ENCODE data around the gene DUX4. TPM values are rescaled to one million over a fixed set of nuclear protein-coding genes. Genes with fewer than 3 reads are reported as not detected.
"Not testable (repeated sequence)": the region's sequence is repeated elsewhere in the genome, so short reads cannot be mapped to it uniquely, and the experiment has no call there.

DUX4 gene
- total RNA-seq (2021; fragmentation: NEBNext Ultra II Directional; extraction: Animal tissue kit (Norgen Biotek cat#: 25700)): not detected in 2 replicates
- not detected in 2 replicates for polyA plus RNA-seq (2011; rRNA removed)
- polyA plus RNA-seq (2011; cell fraction: cytosol; rRNA removed): not detected
- polyA plus RNA-seq (2011; cell fraction: nucleus; rRNA removed): not detected
- polyA plus RNA-seq (2012, experiment 1 of 2): not detected in 4 replicates
- polyA plus RNA-seq (2012, experiment 2 of 2): not detected
- not detected for polyA plus RNA-seq (2013, experiment 1 of 2)
- not detected for polyA plus RNA-seq (2013, experiment 2 of 2)
- not detected in 2 replicates for polyA minus RNA-seq (2011; rRNA and poly(A)+ RNA removed)
- not detected for polyA minus RNA-seq (2011; cell fraction: cytosol; rRNA and poly(A)+ RNA removed)
- not detected for polyA minus RNA-seq (2011; cell fraction: nucleus; rRNA and poly(A)+ RNA removed)
- long read RNA-seq, experiment 1: 0 reads
- long read RNA-seq, experiment 2: 0 reads

- H4K8ac ChIP-seq (ENCODE audit: extremely low read depth, insufficient read depth, low read length); H3K23ac ChIP-seq (ENCODE audit: insufficient read length); H4K20me1 ChIP-seq (replicated peaks in 1 of 2; ENCODE audit: control insufficient read depth in 1 of 2, insufficient read depth in 2 of 2, low read length in 2 of 2); H3K4me3 ChIP-seq (ENCODE audit: extremely low read depth in 1 of 4, insufficient read depth in 2 of 4, low read depth in 3 of 4, low read length in 4 of 4); H2BK5ac ChIP-seq (ENCODE audit: low read depth, low read length); H3K4me1 ChIP-seq (replicated peaks in 1 of 4; ENCODE audit: control insufficient read depth in 3 of 4, insufficient read depth in 4 of 4, low read length in 3 of 4); H2BK20ac ChIP-seq (ENCODE audit: low read length); POLR2A ChIA-PET (ENCODE audit: partially characterized antibody); H4K5ac ChIP-seq (ENCODE audit: insufficient read length, low read depth, low read length); H3K18ac ChIP-seq (ENCODE audit: extremely low read depth, low read length); H3K79me1 ChIP-seq (ENCODE audit: low read depth, low read length); H3K27ac ChIP-seq (ENCODE audit: low read depth, low read length); H3K56ac ChIP-seq (replicated peaks; ENCODE audit: insufficient read length, low read depth, low read length); H3K23me2 ChIP-seq (ENCODE audit: low read depth, low read length); H3K9me3 ChIP-seq (ENCODE audit: insufficient read depth in 2 of 2, low read depth in 1 of 2, low read length in 1 of 2); FAIRE-seq; H2BK15ac ChIP-seq (ENCODE audit: low read length); H3K27me3 ChIP-seq (replicated peaks in 1 of 4; ENCODE audit: control insufficient read depth in 3 of 4, extremely low read depth in 1 of 4, insufficient read depth in 3 of 4, low read length in 3 of 4); H3K14ac ChIP-seq (ENCODE audit: insufficient read length); H2AFZ ChIP-seq (ENCODE audit: low read length); H4K91ac ChIP-seq (replicated peaks; ENCODE audit: insufficient read length, low read length); H2AK5ac ChIP-seq (ENCODE audit: low read depth, low read length); H3K36me3 ChIP-seq (ENCODE audit: control insufficient read depth in 2 of 4, insufficient read depth in 4 of 4, low read length in 3 of 4); H2BK120ac ChIP-seq (replicated peaks; ENCODE audit: low read depth, low read length); H3K4ac ChIP-seq (replicated peaks; ENCODE audit: insufficient read length, low read depth, low read length); H3K79me2 ChIP-seq (ENCODE audit: control insufficient read depth in 1 of 2, insufficient read depth in 2 of 2, low read length in 2 of 2); CTCF ChIA-PET (ENCODE audit: partially characterized antibody); DNase-seq (ENCODE audit: low read depth in 1 of 2, low spot score in 2 of 2); H2BK12ac ChIP-seq (ENCODE audit: low read depth, low read length); H3K9ac ChIP-seq (replicated peaks in 1 of 4; ENCODE audit: extremely low read depth in 1 of 4, low read depth in 3 of 4, low read length in 3 of 4); H3K4me2 ChIP-seq (ENCODE audit: insufficient read depth in 1 of 2, low read depth in 2 of 2, low read length in 2 of 2): not testable (repeated sequence)
- 93% methylated on average over 3 of the region's 32 CpGs; no CpG with 5 or more reads in 1 of the 2 experiments for WGBS, 2 experiments (ENCODE audit: extremely low coverage in 1 of 2, insufficient coverage in 1 of 2, insufficient read length in 1 of 2, insufficient replicate concordance in 2 of 2, low coverage in 1 of 2, low lambda C conversion rate in 2 of 2, missing lambda C conversion rate in 1 of 2)
These were observed at the start of gene DUX4 for GRCh38 chr4:190173428-190173827. Gene DUX4 (plus strand): TSS chr4:190173774. CDS start chr4:190173774, 0 bp downstream.

- CTCF ChIA-PET (ENCODE audit: partially characterized antibody); H2BK120ac ChIP-seq (replicated peaks; ENCODE audit: low read depth, low read length); H2BK12ac ChIP-seq (ENCODE audit: low read depth, low read length); H3K79me1 ChIP-seq (ENCODE audit: low read depth, low read length); H4K91ac ChIP-seq (replicated peaks; ENCODE audit: insufficient read length, low read length); H3K9ac ChIP-seq (replicated peaks in 1 of 4; ENCODE audit: extremely low read depth in 1 of 4, low read depth in 3 of 4, low read length in 3 of 4); H3K27ac ChIP-seq (ENCODE audit: low read depth, low read length); H4K20me1 ChIP-seq (replicated peaks in 1 of 2; ENCODE audit: control insufficient read depth in 1 of 2, insufficient read depth in 2 of 2, low read length in 2 of 2); H3K79me2 ChIP-seq (ENCODE audit: control insufficient read depth in 1 of 2, insufficient read depth in 2 of 2, low read length in 2 of 2); H3K36me3 ChIP-seq (ENCODE audit: control insufficient read depth in 2 of 4, insufficient read depth in 4 of 4, low read length in 3 of 4); H2AFZ ChIP-seq (ENCODE audit: low read length); H2BK20ac ChIP-seq (ENCODE audit: low read length); H2AK5ac ChIP-seq (ENCODE audit: low read depth, low read length); H3K14ac ChIP-seq (ENCODE audit: insufficient read length); H3K56ac ChIP-seq (replicated peaks; ENCODE audit: insufficient read length, low read depth, low read length); H3K4me3 ChIP-seq (ENCODE audit: extremely low read depth in 1 of 4, insufficient read depth in 2 of 4, low read depth in 3 of 4, low read length in 4 of 4); H3K23ac ChIP-seq (ENCODE audit: insufficient read length); H3K23me2 ChIP-seq (ENCODE audit: low read depth, low read length); POLR2A ChIA-PET (ENCODE audit: partially characterized antibody); H3K27me3 ChIP-seq (replicated peaks in 1 of 4; ENCODE audit: control insufficient read depth in 3 of 4, extremely low read depth in 1 of 4, insufficient read depth in 3 of 4, low read length in 3 of 4); H3K4me1 ChIP-seq (replicated peaks in 1 of 4; ENCODE audit: control insufficient read depth in 3 of 4, insufficient read depth in 4 of 4, low read length in 3 of 4); H3K18ac ChIP-seq (ENCODE audit: extremely low read depth, low read length); H3K4me2 ChIP-seq (ENCODE audit: insufficient read depth in 1 of 2, low read depth in 2 of 2, low read length in 2 of 2); H3K4ac ChIP-seq (replicated peaks; ENCODE audit: insufficient read length, low read depth, low read length); H4K8ac ChIP-seq (ENCODE audit: extremely low read depth, insufficient read depth, low read length); H3K9me3 ChIP-seq (ENCODE audit: insufficient read depth in 2 of 2, low read depth in 1 of 2, low read length in 1 of 2); DNase-seq (ENCODE audit: low read depth in 1 of 2, low spot score in 2 of 2); H4K5ac ChIP-seq (ENCODE audit: insufficient read length, low read depth, low read length); FAIRE-seq; H2BK15ac ChIP-seq (ENCODE audit: low read length); H2BK5ac ChIP-seq (ENCODE audit: low read depth, low read length): not testable (repeated sequence)
- WGBS, 2 experiments (ENCODE audit: extremely low coverage in 1 of 2, insufficient coverage in 1 of 2, insufficient read length in 1 of 2, insufficient replicate concordance in 2 of 2, low coverage in 1 of 2, low lambda C conversion rate in 2 of 2, missing lambda C conversion rate in 1 of 2): no CpG with 5 or more reads among the region's 33 CpGs
These were observed 1.9 kb downstream of the DUX4 start for GRCh38 chr4:190175436-190175835.
